ENCODE measurements around the gene PEAR1.

DNA sequence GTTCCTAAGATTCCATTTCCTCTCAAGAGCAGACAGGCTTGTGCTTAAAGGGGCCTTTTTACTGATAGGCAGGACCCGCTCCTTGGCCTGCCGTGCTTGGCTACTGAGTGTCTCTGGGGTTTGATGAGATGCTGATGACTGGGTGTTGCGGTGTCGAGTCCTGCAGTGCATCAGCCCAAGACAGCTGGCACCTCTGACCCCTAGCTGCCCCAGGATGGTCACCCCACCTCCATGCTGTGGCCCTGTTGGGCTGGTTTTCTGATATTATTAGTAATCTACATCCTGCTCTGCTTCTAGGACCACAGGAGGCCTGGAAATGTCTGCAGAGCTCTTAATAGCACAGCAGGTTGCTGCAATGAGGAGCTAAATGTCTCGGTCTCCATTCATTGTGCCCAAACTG is 55.6 kb downstream of the PEAR1 start:
- TF ChIP-seq CTCF (conservative IDR thresholded peaks at IDR 0.05 in 1 of 2, IDR thresholded peaks at IDR 0.05 in 1 of 2; ENCODE audit: low read depth in 1 of 2, low read length in 2 of 2) (no peak), EZH2 (IDR thresholded peaks at IDR 0.05; ENCODE audit: low read length, missing control alignments) (no peak)

Measured in fibroblast of lung (primary cell).